Mucosa of stomach (tissue), 1 donor: ENCODE measurements around the gene EXOC3L4.

ENCODE experiments used
- H3K27me3 ChIP-seq: one replicate; pipeline ENCODE4 v1.7.0; 2013; ENCODE audit warnings: mild to moderate bottlenecking, low read length; ENCODE audit not compliant: control insufficient read depth, insufficient read depth
- H3K36me3 ChIP-seq: one replicate; pipeline ENCODE4 v1.7.0; 2013; ENCODE audit warnings: low read length; ENCODE audit not compliant: control insufficient read depth, insufficient read depth
- H3K4me1 ChIP-seq: one replicate; pipeline ENCODE4 v1.7.0; 2013; ENCODE audit warnings: mild to moderate bottlenecking, low read length; ENCODE audit not compliant: control insufficient read depth, insufficient read depth
- H3K4me3 ChIP-seq: one replicate; pipeline ENCODE4 v1.7.0; 2013; ENCODE audit warnings: low read length
- H3K9ac ChIP-seq: one replicate; pipeline ENCODE4 v1.7.0; 2013; ENCODE audit warnings: mild to moderate bottlenecking, low read length, moderate library complexity
- H3K9me3 ChIP-seq: one replicate; pipeline ENCODE4 v1.7.0; 2013; ENCODE audit warnings: mild to moderate bottlenecking, low read length, moderate library complexity; ENCODE audit not compliant: control insufficient read depth
- donor health status: Pancreatic carcinoma.

EXOC3L4 gene

DNA sequence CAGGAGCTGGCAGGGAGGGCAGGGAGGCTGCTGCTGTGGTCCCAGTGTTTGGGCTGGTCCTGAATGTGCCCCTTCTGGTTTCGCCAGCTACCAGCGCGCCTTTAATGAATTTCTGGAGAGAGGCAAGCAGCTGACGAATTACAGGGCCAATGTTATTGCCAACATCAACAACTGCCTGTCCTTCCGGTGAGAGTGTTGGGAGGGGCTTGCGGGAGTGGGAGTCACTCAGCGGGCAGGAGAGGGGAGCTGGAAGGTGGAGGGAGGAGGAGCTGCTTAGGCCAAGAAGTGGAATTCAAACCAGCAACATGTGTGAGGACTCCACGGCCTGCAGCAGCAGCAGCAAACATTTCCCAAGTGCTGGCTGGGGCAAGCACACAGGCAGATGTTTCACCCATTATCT lies 36.4 kb downstream of the EXOC3L4 start:
- Histone ChIP-seq H3K4me1 (peaks cover 29% of the 10 kb centered on the region), H3K27me3 (peaks cover 8% of the 10 kb centered on the region), H3K9ac (no peak overlapping the region), H3K9me3 (no peaks in the 10 kb centered on the region), H3K36me3 (no peaks in the 10 kb centered on the region), H3K4me3 (no peak overlapping the region)

DNA sequence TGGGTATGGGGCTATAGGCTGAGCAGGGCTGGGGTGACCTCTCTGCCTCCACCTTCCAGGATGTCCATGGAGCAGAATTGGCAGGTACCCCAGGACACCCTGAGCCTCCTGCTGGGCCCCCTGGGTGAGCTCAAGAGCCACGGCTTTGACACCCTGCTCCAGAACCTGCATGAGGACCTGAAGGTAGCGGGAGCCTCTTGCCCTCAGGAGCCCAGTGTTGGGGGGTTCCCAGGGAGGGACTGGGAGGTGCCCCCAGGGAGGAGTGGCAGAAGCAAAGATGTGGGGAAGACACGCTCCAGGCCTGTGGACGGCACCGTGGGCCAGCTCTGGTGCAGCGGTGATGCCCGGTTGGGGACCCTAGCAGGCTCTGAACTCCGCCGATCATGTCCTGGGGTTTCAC lies 37.1 kb downstream of the EXOC3L4 start:
- H3K4me3 ChIP-seq, result no peak overlapping the region
- H3K4me1 ChIP-seq, result peaks cover 23% of the 10 kb centered on the region
- H3K36me3 ChIP-seq, result no peaks in the 10 kb centered on the region
- H3K27me3 ChIP-seq, result peaks cover 5% of the 10 kb centered on the region
- H3K9me3 ChIP-seq, result no peaks in the 10 kb centered on the region
- no peak overlapping the region for H3K9ac ChIP-seq

DNA sequence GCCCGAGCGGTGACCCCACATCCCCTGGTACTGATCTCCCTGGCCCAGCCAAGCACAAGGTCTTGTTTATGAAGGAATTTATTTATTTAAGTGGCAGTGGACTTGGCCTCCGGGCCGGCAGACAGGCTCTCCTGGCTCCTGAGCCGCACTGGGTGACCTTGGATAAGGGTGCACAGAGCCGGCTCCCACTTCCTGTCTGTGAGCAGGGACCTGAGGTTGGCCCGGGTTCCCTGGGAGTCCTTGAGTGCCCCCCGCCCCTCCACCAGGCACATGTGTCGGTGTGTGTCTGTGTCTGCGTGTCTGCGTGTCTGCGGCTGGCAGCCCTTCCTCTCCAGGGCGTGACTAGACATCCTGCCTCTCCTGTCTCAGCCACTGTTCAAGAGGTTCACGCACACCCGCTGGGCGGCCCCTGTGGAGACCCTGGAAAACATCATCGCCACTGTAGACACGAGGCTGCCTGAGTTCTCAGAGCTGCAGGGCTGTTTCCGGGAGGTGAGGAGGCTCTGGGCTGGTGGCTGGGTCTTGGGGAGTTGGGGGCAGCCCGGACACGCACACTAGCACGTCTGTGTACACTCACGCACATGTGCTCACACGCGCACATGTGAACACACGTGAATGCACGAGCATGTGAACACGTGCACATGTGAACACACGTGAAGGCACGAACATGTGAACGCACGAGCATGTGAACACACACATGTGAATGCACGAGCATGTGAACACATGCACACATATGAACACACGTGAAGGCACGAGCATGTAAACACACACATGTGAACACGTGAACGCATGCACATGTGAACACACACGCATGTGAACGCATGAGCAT lies 38.1 kb downstream of the EXOC3L4 start:
- Histone ChIP-seq H3K9me3 (no peaks in the 10 kb centered on the region), H3K4me1 (peaks cover 16% of the 10 kb centered on the region), H3K36me3 (no peaks in the 10 kb centered on the region), H3K9ac (no peak overlapping the region), H3K4me3 (no peak overlapping the region), H3K27me3 (peaks cover 5% of the 10 kb centered on the region)

DNA sequence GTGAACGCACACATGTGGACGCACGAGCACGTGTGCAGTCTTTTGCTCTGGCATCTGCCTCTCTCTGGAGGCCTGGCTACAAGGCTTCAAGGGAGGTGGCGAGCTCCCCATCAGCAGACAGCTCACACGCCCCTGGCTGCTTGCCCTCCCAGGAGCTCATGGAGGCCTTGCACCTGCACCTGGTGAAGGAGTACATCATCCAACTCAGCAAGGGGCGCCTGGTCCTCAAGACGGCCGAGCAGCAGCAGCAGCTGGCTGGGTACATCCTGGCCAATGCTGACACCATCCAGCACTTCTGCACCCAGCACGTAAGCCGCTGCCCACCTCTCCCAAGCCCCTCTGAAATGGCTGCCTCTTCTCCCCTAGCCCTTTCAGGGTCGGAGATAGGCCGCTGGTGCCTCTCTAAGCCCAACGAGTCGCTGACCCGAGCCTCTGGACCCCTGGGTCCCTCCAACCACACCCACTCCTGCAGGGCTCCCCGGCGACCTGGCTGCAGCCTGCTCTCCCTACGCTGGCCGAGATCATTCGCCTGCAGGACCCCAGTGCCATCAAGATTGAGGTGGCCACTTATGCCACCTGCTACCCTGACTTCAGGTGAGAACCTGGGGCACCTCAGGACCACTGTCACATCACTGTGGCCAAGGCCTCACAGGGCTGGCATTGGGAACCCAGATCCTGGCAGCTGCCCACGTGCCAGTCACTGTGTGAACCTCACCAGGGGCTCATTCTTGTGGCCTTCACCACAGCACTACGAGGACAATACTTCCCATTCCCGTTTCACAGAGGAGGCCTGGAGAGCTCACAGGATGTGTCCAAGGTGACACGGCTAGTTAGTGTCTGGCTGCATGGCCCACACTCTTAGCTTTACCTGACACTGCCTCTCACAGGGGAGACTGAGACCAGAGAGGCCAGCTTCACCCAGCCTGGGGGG lies 39.0 kb downstream of the EXOC3L4 start:
- H3K9me3 ChIP-seq, result no peaks in the 10 kb centered on the region
- H3K9ac ChIP-seq, result no peak overlapping the region
- H3K4me3 ChIP-seq, result no peak overlapping the region
- H3K4me1 ChIP-seq, result peaks cover 10% of the 10 kb centered on the region
- no peaks in the 10 kb centered on the region for H3K36me3 ChIP-seq
- H3K27me3 ChIP-seq, result peaks cover 3% of the 10 kb centered on the region

DNA sequence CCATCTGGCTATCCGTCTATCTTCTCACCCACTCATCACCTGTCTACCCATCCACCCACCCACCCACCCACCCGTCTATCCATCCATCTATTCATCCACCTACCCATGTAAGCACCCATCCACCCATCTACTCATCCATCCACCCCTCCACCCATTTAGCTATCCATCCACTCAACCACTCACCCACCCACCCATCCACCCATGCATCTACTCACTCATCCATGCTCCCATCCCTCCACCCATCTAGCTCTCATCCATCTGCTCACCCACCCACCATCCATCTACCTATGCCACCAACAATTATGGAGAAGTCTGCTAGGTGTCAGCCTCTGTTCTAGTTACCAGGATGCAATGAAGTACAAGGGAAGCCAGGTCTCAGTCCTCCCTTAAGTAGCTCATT lies 39.9 kb downstream of the EXOC3L4 start:
- H3K9me3 ChIP-seq, result no peaks in the 10 kb centered on the region
- no peaks in the 10 kb centered on the region for H3K36me3 ChIP-seq
- peaks cover under 1% of the 10 kb centered on the region for H3K4me1 ChIP-seq
- H3K27me3 ChIP-seq, result peaks cover 6% of the 10 kb centered on the region
- no peak overlapping the region for H3K4me3 ChIP-seq
- H3K9ac ChIP-seq, result no peak overlapping the region

DNA sequence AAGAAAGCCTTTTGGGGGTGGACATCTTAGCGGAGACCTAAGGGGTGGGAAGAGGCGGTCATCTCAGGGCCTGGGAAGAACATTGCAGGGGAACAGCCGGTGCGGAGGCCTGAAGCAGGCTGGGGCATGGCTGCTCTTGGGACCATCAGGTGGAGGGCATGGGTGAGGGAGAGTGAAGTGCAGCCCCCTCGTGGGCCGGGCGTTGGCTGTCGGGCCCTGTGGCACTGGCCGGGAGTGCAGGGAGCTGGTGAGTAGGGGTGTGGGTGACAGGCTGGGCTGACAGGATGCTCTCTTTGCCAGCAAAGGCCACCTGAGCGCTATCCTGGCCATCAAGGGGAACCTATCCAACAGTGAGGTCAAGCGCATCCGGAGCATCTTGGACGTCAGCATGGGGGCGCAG lies 40.4 kb downstream of the EXOC3L4 start:
- Histone ChIP-seq H3K4me1 (no peaks in the 10 kb centered on the region), H3K27me3 (peaks cover 6% of the 10 kb centered on the region), H3K4me3 (no peak overlapping the region), H3K9ac (no peak overlapping the region), H3K36me3 (no peaks in the 10 kb centered on the region), H3K9me3 (no peaks in the 10 kb centered on the region)

DNA sequence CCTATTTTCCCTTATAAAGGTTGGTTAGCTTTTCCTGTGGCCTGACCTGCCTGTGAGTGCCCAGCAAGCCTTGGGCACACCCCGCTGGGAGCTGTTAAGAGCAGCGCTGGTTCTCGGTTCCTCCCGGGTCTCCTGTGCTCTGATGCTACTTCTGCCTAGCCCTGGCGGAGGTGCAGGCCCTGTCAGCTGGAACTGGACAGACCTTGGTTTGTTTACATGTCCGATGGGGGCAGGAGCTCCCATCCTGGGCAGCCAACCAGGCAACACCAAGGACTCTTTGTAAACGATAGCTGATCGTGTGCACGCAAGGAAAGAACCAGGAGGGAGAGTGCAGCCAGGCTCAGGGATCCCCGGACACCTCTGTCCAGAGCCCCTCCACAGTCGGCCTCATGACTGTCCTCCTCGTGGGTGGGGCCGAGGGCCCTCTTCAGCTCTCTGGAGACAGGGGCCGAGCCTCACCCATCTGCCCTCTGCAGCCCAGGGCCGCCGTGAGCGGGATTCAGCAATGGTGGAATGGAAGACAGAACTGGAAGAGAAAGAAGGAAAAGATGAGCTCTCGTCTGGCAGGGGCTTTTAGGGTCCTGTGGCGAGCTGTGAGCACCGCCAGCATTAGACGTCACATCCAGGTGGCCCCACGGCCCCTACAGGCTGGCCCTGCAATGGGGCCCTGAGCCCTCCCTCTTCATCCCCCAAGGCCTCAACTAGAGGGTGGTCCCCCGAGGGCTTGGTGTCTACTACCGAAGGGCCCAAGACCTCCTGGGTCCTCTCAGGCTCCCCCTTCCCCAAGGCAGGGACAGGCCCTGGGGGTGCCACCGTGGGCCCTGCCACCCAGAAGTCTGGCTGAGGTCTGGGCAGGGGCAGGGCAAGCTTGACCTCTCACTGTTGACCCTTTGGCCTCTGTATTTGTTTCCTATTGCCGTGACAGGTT lies 41.1 kb downstream of the EXOC3L4 start:
- Histone ChIP-seq H3K27me3 (peaks cover 10% of the 10 kb centered on the region), H3K9me3 (no peaks in the 10 kb centered on the region), H3K9ac (no peak overlapping the region), H3K4me3 (no peak overlapping the region), H3K4me1 (no peaks in the 10 kb centered on the region), H3K36me3 (no peaks in the 10 kb centered on the region)

DNA sequence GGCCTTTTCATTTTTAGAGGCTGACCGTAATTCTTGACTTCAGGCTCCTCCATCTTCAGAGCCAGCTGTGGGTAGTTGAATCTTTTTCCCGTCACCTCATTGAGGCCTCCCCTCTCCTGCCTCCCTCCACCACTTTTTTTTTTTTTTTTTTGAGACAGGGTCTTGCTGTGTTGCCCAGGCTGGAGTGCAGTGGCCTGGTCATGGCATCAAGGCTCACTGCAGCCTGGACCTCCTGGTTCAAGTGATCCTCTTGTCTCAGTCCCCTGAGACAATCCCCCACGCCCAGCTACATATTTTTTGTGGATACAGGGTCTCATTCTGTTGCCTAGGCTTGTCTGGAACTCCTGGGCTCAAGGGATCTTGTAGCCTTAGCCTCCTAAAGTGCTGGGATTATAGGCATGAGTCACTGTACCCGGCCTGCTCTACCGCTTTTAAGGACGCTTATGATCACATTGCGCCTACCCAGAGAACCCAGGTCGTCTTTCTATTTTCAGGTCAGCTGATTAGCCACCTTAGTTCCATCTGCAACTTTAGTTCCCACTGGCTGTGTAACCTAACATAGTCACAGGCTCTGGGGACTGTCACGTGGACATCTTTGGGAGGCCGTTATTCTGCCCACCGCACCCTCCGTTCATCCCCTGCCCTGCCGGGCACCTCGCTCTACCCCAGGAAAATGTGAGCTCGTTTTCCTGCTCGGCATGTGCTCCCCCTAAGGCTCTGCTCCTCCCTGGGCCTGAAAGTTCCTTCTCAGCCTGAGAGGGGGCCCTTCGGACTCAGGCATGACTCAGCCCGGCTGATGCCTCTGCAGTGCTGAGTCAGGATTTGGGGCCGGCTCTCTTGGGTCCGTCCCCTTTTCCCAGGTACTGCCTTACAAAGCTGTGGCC lies 42.1 kb downstream of the EXOC3L4 start:
- no peak overlapping the region for H3K9ac ChIP-seq
- no peaks in the 10 kb centered on the region for H3K9me3 ChIP-seq
- H3K4me1 ChIP-seq, result peaks cover 3% of the 10 kb centered on the region
- peaks cover 10% of the 10 kb centered on the region for H3K27me3 ChIP-seq
- H3K4me3 ChIP-seq, result no peak overlapping the region
- no peaks in the 10 kb centered on the region for H3K36me3 ChIP-seq

DNA sequence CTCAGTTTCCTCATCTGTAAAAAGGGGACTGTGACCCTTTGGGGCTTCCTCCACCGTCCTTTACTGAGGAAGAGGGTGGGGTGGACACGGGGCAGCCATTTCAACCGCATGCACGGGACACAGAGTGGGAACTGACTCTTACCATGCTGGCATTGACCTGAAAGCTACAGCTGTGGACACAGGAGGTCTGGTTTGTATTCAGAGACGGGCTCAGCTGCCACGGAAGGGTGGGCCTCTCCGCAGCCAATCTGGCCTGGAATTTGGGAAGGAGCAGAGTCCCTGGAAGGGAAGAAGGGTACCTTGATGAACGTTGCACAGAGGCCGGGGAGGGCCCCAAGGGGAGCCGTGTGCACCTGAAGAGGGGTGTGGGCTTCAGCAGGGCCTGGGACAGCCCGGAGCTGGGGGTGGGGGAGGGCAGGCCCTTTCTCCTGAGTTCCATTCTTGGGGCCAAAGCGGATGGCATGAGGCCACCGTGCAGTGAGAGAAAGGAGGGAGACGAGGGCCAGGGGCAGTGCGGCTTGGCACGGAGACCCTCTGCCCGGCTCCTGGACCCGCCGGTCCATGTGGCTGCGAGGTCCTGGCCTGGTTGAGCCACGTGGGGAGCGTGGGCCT lies 43.3 kb downstream of the EXOC3L4 start:
- Histone ChIP-seq H3K4me1 (peaks cover 3% of the 10 kb centered on the region), H3K9me3 (no peaks in the 10 kb centered on the region), H3K27me3 (peaks cover 13% of the 10 kb centered on the region), H3K4me3 (no peak overlapping the region), H3K36me3 (no peaks in the 10 kb centered on the region), H3K9ac (no peak overlapping the region)

DNA sequence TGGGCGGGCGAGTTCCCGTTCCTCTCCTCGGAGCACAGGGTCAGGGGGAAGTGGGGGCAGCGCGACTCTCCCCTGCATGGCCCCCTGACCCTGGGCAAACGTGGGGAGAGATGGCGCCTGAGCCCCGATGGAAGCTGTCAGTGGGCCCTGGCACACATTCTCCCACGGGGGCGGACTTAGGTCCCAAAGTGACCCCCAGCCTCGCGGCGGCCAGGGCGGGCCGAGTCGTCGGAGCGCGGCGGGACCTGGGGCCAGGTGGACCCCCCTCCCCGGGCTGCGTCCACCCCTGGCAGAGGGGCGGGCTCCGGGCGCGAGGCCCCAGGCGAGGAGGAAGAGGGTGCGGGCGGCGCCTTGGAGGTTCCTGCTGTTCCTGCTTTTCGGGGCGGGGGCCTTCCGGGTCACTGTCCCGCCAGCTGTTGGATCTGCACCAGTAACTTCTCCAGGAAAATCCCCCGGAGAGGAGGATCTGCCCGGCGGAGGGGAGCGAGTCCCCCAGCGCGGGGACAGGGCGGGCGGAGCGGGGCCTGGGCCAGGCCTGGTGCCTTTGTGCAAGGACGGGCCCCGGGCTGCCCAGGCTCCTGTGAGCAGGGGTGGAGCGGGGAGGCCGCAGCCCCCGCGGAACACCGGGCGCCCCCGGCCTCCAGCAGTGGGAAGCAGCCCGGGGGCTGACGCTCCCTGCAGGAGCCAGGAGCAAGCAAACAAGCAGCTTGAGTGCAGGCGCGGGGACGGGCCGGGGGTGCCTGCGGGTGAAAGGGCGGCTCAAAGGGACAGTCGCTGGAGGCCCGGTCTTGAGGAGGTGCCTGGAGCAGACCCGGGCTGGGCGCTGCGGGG lies 44.0 kb downstream of the EXOC3L4 start:
- Histone ChIP-seq H3K36me3 (no peaks in the 10 kb centered on the region), H3K9me3 (no peaks in the 10 kb centered on the region), H3K9ac (no peak overlapping the region), H3K4me3 (no peak overlapping the region), H3K4me1 (peaks cover 3% of the 10 kb centered on the region), H3K27me3 (peaks cover 20% of the 10 kb centered on the region)
